ENCODE results near the gene NDUFB5. TPM values are rescaled to one million over a fixed set of nuclear protein-coding genes. Genes with fewer than 3 reads are reported as not detected.
A peak's percentile ranks its signal among the peaks of the same experiment; 100 is the strongest.

NDUFB5 gene
- total and polyA plus RNA-seq, 4 donors: 44.8 to 149 (median 73.2) TPM

DNA sequence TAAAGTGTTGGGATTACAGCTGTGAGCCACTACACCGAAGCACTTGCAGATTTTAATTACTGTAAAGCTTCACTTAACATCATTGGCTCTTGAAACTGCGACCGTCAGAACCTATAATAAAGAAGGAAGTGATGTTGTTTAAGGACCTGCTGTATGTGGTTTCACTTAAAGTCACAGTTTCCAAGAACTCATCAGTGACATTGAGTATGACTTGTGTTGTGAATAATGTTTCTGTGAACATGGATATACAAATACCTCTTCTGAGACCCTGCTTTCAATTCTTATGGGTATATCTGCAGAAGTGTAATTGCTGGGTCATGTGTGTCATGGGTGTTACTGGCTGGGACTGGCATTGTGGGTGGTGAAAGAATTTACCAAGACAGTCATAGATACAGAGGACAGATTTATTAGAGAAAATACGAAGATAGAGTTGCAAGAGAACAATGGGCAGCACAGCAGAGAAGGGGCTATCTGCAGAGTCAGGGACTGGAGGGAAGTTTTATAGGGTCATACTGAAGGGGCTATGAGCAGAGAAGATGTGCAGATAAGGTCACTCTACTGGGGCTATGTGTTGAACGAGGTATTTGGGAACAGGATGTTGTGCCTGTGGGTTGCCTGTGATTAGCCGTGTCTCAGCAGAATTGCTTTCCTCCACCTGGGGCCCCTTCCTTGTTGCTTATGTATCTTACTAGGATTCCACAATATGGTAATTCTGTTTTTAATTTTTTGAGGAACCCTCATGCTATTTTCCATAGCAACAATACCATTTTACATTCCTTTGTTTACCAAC, 4.5 kb downstream of the NDUFB5 start:
- Histone ChIP-seq H3K9ac (ENCODE audit: insufficient read depth in 1 of 2, low read length in 2 of 2) (no peak overlapping the region), H3K4me1 (ENCODE audit: control insufficient read depth in 5 of 5, insufficient read depth in 5 of 5, low read length in 5 of 5) (peaks cover 0 to 8% (median 0%) of the 10 kb centered on the region in 5 donors), H3K36me3 (ENCODE audit: control insufficient read depth in 4 of 4, insufficient read depth in 4 of 4, low read length in 4 of 4) (peaks cover 0 to 8% (median 4%) of the 10 kb centered on the region in 4 donors), H3K4me3 (no peak overlapping the region), H3K27me3 (ENCODE audit: control insufficient read depth in 3 of 3, insufficient read depth in 3 of 3, low read length in 2 of 3) (no peaks in the 10 kb centered on the region), H3K27ac (ENCODE audit: low read depth in 1 of 2, low read length in 1 of 2) (no peak overlapping the region), H3K9me3 (ENCODE audit: control insufficient read depth in 4 of 4, insufficient read depth in 3 of 4, low read length in 3 of 4) (no peaks in the 10 kb centered on the region)
- DNase-seq (peak in 1 of 3 donors; percentile 3), ATAC-seq (ENCODE audit: insufficient read depth, low FRiP score) (no peak)
- no peak for TF ChIP-seq CTCF (IDR thresholded peaks at IDR 0.05; ENCODE audit: control extremely low read depth, extremely low read depth)
- 26 to 54% methylated on average over 6 of the region's 6 CpGs for WGBS, 2 donors

DNA sequence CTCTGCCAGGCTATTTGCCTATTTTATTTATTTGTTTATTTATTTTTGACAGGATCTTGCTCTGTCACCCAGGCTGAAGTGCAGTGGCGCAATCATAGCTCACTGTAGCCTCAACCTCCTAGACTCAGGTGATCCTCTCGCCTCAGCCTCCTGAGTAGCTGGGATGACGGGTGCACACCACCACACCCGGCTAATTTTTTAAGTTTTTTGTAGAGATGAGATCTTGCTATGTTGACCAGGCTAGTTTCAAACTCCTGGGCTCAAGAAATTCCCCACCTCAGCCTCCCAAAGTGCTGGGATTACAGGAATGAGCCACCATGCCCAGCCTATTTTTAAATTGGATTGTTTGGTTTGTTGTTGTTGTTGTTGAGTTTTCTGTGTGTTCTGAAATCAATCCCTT, 5.5 kb downstream of the NDUFB5 start:
- Histone ChIP-seq H3K36me3 (ENCODE audit: control insufficient read depth in 4 of 4, insufficient read depth in 4 of 4, low read length in 4 of 4) (peaks cover 0 to 8% (median 2%) of the 10 kb centered on the region in 4 donors), H3K27me3 (ENCODE audit: control insufficient read depth in 3 of 3, insufficient read depth in 3 of 3, low read length in 2 of 3) (no peaks in the 10 kb centered on the region), H3K4me3 (no peak overlapping the region), H3K4me1 (ENCODE audit: control insufficient read depth in 5 of 5, insufficient read depth in 5 of 5, low read length in 5 of 5) (peaks cover 0 to 8% (median 0%) of the 10 kb centered on the region in 5 donors), H3K9ac (ENCODE audit: insufficient read depth in 1 of 2, low read length in 2 of 2) (no peak overlapping the region), H3K9me3 (ENCODE audit: control insufficient read depth in 4 of 4, insufficient read depth in 3 of 4, low read length in 3 of 4) (no peaks in the 10 kb centered on the region), H3K27ac (ENCODE audit: low read depth in 1 of 2, low read length in 1 of 2) (no peak overlapping the region)
- no peak for TF ChIP-seq CTCF (IDR thresholded peaks at IDR 0.05; ENCODE audit: control extremely low read depth, extremely low read depth)
- no peak for ATAC-seq (ENCODE audit: insufficient read depth, low FRiP score)
- WGBS, 2 donors: 96 to 98% methylated on average over 4 of the region's 4 CpGs
- DNase-seq: no peak

DNA sequence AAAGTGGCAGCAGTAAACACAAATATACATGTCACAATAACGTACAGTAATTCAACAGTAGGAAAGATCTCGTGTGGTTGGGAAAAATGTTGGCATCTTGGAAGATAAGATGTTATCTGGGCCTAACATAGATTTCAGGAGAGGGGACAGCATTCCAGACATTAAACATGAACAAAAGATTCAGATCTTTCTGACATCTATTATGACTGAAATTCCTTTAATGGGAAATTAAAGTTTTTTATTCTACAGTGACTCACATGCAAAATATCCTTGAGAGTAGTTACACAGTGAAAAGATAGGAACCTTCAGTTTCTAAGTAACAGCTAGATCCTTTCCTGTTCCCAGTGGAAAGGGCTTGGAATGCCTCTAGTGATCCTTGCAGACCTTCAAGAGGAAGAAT, 9.2 kb downstream of the NDUFB5 start:
- Histone ChIP-seq H3K4me1 (ENCODE audit: control insufficient read depth in 5 of 5, insufficient read depth in 5 of 5, low read length in 5 of 5) (peaks cover 0 to 10% (median 0%) of the 10 kb centered on the region in 5 donors), H3K27ac (ENCODE audit: low read depth in 1 of 2, low read length in 1 of 2) (no peak overlapping the region), H3K4me3 (no peak overlapping the region), H3K36me3 (ENCODE audit: control insufficient read depth in 4 of 4, insufficient read depth in 4 of 4, low read length in 4 of 4) (peaks cover 0 to 12% (median 6%) of the 10 kb centered on the region in 4 donors), H3K9ac (ENCODE audit: insufficient read depth in 1 of 2, low read length in 2 of 2) (no peak overlapping the region), H3K9me3 (ENCODE audit: control insufficient read depth in 4 of 4, insufficient read depth in 3 of 4, low read length in 3 of 4) (no peaks in the 10 kb centered on the region), H3K27me3 (ENCODE audit: control insufficient read depth in 3 of 3, insufficient read depth in 3 of 3, low read length in 2 of 3) (no peaks in the 10 kb centered on the region)
- DNase-seq: no peak
- TF ChIP-seq CTCF (IDR thresholded peaks at IDR 0.05; ENCODE audit: control extremely low read depth, extremely low read depth): no peak
- WGBS, 2 donors: 63 to 81% methylated on average over 2 of the region's 2 CpGs
- no peak for ATAC-seq (ENCODE audit: insufficient read depth, low FRiP score)

All from lung (tissue), 12 donors.